GM19455 (cell line): ENCODE measurements around the gene MYRIP.

ENCODE experiments used
- ATAC-seq: cut with Tn5 transposase; IDR thresholded peaks from one replicate; pipeline ENCODE4 v1.9.1; 2021; ENCODE audit not compliant: unreplicated experiment

Gene MYRIP

DNA sequence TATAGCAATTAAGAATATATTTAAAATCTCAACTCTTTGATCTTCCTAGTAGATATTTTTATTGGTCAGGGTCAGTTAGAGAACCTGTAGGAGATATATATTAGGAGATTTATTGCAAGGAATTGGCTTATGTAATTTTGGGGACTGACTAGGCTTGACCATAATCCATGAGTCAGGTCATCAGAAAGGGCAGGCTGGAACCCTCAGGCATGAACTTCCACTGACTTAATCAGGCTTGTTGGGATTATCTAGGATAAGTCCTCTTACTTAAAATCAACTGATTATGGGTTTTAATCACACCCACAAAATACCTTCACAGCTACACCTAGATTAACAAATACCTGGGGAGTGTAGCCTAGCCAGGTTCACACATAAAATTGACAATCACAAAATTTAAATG lies 156.1 kb downstream of the MYRIP start:
- no peak for ATAC-seq

DNA sequence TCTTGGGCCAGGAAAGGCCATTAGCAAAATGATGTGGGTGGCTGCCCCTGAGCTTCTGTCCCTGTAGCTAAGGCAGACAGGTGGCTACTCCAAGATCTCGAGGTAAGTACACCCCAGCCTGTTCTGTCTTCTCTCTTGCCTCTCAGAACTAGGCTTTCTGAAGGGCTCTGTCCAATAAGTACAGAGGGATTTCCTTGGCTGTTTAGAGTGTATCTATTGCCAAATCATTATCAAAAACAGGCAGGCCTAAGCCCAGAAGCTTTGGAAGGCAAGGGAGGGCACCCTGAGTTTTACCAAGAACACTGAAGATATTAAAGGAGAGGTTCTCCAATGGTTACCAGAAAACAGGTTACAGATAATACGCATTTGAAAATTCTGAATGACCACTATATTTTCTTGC lies 156.6 kb downstream of the MYRIP start:
- no peak for ATAC-seq

DNA sequence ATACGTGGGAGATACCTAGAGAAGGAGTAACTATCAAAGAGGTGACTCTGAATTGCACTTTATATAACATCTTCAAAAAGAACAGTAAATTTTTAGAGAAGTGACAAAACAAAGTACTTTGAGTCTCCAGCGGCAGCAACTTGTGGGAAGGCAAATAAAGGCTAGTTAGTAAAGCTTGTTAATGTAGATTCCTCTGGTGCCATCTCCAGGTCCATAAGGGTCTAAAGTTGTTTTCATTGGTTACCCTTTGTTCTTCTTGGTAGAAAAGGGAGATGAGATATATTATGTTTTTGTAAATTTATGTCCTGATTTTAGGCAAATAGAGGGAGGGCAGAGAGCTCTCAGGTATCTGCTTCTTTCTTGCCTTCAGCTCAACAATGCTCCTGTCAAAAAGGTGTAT lies 161.6 kb downstream of the MYRIP start:
- no peak for ATAC-seq

DNA sequence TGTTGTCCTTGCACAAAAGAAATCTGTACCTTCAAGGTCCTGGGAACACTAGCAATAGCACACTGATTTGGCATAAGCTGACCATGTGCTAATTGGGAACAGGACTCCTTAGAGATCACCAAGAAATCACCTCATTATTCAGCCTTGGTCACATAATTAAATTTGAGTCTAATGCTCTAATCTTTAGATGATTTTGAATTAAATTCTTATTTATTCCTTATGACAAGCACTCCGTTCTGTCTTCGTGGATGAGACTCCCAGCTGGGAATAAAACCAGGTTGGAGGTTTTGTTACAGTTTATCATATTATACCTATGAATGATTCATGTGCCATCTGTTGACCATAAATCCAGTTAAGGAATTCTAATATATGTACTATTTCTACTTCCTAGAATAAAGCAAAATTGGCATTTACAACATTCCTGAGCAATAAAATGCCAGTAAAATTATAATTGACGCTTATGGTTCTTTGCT lies 162.2 kb downstream of the MYRIP start:
- ATAC-seq: no peak

DNA sequence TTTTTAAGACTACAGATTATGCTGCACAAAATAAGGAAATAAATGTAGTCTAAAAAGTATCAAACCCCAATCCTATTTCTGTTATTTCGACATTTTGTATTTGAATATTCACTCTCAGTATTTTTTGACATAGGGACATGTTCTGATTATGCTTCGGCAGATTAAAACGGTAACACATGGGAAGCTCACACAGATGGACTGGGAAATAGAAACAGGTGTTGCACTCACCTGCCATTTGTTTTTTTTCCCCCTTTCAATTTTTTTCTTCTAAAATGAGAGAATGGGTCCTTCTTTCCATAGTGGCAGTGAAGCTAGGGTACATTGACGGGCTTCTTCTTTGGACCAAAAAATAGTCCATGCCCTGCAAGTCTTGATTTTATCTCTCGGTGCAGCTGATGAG lies 163.1 kb downstream of the MYRIP start:
- ATAC-seq: no peak

DNA sequence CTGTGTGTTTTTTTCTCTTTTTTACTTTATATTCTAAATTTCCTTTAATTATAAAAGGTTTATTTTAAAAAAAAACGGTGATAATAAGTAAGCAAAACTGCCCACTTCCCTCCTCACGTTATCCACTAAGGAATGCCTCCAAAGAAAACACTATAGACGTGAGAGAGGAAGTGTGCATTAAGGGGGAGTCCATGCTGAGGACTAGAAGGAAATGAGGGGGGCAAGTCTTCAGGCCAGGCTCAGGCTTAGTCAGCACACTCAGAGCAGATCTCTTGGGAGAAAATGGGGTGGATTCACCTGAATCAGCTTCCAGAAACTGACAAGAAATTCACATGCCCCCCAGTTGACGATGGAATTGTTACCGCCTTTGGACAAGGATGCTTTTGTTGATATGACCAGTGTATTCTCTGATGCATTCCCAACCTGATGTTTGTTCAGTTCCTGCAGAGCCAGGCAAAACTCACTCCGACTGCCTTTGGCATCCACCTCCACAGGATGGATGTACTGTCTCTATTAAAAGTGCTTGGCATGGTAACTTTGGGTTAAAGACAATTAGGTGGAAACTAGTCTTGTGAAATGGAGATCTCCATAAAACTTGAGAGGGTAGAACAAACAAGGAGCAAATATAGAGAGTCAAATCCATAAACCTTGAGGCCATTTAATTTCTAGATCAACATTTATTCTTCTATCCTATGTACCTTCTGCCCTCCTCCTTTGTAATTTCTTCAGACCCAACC lies 167.8 kb downstream of the MYRIP start:
- ATAC-seq: no peak

DNA sequence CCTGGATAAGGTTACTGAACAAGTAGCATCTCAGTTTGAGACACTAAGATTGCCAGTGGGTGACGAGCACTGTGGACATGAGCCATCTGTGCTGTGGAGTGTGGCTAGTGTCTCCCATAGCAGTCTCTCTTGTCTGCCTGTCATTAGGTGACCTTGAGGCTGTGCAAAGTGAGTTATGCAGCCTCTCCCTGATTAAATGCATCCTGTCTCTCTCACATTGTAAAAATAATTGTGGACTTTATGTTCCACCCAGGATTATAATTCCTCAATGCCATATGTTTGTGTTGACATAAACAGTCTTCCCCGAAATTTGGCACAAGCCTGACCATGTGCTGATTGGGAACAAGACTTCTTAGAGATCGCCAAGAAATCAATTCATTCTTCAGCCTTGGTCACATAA lies 168.9 kb downstream of the MYRIP start:
- no peak for ATAC-seq

DNA sequence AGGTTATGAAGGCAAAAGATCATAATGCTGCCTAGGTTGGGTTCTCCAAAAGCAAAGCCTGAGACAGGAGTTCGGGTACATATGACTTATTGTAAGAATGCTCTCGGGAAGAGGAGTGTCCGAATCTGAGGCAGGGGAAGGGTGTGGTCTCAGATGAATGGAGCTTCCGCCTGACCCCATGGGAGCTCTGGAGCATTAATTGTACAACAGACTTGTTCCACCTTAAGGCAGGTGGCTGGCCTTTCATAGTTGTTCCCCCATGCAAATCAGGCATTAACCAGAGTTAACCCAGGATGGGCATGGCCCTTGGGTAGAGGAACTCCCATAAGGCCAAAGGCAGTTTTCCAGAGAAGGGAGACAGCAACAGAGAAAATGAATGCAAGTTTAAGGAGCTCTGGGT lies 170.6 kb downstream of the MYRIP start:
- no peak for ATAC-seq

DNA sequence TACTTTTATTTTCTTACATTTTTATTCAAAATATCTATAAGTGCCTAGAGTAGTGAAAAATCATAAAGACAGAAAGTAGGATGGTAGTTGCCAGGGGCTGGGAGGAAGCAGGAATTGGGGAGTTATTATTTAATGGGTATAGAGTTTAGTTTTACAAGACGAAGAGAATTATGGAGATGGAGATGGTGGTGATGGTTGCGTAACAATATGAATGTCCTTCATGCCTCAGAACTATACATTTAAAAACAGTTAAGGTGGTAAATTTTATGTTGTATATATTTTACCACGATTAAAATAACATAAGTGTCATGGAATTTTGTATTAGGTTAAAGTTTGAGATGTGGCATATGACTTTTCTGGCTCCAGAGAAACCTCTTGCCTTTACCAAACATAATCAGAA lies 171.4 kb downstream of the MYRIP start:
- ATAC-seq: no peak

DNA sequence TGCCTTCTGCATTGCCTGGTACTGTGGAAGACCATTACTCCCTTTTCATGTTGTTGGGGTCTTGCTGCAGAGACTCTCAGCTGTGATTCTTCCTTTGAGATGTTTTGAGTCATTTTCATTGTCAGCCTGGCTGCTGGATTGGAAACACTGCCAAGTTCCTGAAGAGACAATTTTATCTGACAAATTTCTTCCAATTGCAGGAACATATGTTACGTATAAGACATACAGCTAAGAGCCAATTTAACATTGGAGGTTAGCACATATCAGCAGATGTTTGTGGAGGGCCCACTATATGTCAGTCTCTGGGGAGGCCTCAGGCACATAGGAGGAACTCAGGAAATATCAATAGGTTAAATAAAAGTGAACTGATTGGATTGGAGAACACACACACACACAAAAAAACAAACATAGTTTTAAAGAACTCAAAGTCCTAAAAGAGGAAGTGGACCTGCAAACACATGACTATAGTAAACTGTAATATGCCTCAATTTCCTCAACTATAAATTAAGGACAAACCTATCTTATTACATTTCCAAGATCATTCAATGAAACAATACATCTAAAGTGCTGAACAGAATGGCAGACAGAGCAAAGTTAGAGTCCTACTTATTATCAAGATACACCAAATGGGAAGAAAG lies 172.3 kb downstream of the MYRIP start:
- ATAC-seq: no peak

DNA sequence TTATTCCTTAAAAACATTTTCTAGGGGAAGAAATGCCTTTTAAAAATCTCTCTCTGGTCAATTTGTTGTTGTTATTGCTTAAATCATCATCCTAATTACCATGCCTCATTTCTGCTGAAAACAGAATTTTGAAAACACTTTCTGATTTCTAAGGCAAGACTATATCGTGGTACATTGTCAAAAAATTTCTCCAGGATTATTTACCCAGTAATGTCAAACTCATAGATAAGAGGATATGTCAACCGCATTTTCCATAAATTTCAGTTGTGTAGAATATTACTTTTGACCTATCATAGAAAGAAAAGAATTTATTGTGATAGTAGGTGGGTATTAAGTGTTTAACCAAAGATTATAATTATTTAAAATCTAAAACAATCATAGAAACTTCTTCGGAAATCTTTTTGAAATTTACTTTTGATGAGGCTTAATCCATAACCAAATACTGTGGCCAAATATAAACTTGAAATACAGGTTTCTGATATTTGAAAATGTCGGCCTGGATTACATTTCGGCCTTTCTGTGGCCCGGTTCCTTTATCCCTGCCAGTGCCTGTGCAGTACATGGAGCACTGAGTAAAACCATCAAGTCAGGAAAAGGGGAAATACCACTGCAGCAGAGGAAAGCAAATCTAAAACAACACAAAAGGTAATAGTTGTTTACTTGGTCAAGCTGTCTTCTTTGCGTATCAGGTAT lies 173.4 kb downstream of the MYRIP start:
- no peak for ATAC-seq

DNA sequence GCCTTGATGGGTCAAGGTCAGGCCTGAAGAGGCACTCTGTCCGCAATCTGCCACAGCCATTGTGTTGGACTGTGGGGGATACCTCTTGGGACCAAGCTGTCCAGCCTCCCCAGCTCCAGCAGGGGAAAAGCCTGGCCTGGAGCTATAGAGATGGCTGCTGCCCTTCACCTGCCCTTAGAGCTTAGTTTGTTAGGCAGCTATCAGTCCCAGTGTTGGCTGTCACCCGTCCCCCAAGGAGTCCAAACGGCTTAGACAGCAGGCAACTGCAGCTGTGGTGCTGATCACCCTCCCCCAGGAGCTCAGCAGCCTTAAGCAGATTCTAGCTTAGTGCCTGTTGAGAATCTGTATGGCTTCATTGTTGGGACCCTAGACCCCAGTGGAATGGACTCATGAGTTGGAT lies 180.3 kb downstream of the MYRIP start:
- no peak for ATAC-seq

DNA sequence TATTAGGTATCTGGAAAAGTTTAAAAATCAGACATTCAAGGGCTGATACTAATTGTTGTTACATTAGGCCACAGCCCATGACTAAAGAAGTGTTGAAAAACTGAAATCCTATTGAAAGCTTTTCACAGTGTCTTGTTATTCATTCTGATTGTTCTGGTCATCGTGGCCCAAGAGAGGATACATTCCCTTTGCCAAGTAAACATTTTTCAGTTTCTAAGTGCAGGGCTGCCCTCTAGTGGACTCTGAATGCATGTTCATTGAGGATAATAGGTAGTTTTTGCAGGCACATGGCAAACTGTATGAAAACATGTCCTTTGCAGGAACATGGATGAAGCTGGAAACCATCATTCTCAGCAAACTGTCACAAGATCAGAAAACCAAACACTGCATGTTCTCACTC lies 181.1 kb downstream of the MYRIP start:
- ATAC-seq: no peak

DNA sequence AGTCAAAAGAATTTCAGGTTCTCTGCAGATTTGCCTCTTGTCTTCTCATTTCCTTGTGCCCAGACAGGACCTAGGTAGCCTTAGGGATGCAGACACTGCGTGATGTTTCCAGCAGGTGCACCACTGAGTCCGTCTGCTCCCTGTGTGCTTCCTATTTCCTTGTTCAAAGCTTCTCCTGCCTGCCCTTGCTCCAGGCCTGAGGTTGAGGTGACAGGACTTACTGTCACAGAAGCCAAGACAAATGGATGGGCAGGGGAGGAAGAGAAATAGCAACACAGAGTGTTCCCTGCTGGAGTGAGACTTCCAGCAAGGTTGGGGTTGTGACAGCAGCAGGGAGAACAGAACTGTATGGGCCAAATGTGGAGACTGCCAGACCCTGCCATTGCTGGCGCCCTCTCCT lies 199.4 kb downstream of the MYRIP start:
- no peak for ATAC-seq

DNA sequence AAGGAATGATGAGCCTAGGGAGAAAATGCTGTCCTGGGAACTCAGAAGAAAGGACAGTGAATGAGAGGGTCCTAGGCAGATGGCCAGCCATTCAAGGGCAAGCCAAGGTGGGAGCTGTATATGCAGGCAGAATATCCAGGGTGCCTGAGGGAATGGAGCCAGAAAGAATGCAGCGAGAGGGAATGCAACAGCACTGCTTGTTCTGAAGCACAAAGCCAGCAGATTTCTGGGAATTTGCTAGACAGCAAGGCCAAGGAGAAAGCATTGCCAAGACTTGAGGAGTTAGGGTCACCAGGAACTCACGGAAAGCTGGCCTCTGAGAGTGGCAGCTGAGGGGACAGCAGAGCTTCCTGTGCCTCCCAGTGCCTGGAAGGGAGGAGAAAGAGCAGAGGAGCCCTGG lies 200.6 kb downstream of the MYRIP start:
- ATAC-seq: no peak

DNA sequence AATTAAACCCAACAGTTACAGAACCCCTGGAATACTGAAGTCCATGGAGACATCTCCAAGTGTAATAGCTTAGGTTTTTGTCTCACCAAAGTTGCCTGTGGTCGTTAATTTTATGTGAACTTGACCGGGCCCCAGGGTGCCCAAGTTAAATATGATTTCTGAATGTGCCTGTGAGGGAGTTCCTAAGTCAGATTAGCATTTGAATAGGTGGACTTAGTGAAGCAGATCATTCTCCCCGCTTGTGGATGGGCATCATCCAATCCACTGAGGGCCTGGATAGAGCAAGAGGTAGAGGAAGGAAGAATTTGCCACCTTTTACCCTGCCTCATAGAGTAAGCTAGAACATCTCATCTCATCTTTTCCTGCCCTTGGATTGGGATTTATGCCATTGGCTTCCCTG lies 203.0 kb downstream of the MYRIP start:
- ATAC-seq: no peak

DNA sequence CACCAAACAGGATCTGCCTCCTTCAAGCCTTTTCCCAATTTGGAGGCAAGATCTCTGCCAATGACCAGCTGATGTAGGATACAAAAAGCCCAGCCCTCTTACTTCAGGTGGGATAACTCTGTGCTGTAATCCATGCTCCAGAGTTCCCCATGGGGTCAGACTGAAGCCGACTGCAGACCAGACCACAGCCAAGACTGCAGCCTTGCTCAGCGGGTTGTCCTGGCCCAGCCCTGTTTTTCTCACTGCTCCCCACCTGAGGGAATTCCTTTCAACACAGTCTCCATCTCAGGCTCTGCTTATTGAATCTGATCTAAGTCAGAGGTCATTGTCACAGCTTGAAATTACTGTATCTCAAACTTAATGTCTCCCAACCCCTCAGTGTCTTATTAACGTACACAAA lies 207.0 kb downstream of the MYRIP start:
- ATAC-seq: no peak

DNA sequence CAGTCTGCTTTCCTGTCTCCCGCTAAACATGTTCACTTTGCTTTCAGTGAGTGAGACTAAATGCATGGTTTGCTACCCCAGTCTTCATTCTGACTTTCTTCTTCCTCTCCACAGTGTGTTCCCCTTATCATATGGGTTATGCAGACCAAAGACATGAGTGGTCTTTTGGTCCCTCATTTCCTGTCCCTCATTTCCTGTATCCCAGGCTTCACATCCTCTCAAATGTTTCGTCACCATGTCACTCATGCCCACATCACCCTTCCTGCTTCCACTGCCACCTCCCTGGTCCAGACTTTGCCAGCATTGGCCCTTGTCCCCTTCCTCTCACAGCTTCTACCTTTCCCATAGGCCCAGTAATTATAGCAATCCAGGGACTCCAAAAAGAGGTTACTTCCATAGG lies 209.0 kb downstream of the MYRIP start:
- no peak for ATAC-seq

DNA sequence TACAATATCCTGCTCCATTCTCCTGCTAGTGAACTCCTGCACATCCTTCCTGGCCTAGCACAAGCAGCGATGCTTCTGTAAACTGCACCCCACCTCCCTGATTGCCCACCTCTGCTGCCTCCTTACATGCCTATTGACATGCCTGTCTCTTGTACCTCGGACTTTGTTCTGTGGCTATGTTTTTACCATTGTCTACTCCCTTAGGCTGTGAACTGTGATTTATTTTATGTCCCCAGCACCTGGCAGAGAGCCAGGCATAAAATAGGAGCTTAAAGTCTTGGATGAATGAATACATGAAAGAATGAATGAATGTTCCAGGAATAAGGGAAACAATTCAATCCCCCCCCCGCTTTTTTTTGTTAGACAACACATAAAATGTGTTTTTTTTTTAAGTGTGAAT lies 210.0 kb downstream of the MYRIP start:
- no peak for ATAC-seq

DNA sequence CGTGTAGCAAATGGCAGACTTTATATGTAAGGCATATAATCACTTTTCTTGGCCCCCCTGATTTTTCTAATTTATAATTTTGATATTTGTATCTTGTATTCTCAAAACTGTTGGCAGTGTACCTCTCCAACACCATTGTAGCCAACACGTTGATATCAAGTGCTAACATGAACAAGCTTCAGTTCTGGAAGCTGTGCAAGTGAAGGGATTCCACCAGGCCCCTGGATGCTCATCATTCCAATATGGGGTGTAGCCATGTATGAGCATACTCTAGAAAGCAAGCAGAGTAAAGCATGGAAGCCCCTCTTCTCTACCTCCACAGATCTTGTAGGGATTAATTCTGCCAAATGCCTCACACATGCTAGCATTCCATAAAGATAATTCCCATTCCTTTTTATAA lies 211.3 kb downstream of the MYRIP start:
- ATAC-seq: no peak

DNA sequence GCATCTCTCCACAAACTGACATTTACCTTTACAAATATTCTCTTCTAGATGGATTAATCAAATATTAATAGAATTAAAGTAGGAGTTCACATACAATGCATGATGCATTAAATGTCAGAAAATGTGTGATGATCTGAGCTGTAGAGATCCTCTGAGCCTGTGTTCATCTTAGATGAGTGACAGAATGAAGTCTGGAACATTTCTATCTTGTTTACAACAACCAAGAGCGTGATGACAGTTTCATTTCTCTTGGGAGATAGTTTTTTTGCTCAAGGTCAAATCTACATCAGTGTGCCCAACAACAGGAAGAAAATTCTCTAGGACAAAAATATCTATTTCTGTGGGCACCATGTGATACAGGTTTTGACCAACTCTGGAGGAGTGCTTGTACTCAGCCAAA lies 211.9 kb downstream of the MYRIP start:
- no peak for ATAC-seq

DNA sequence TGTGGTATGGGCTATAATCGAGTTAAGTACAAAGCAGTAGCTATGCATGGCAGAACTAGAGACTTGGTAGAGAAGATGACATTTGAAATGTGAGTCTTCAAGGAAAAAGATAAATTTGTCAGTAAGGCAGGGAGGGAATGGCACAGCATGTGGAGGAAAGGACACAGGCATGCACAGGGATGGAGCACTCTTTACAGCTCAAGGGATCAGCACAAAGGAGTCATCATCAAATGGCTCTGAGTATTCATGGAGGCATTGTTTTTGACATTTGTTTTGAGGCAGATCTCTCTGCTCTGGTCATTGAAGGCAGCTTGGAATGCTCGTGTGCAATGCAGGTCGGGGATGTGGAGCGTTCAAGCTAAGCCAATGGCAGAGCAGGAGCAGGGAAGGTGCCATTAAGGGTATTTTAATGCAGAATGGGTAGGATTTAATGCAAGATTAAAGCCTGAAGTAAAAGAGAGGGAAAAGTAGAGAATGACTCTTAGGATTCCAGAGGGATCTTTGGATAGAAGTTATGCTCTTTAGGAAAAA lies 213.0 kb downstream of the MYRIP start:
- no peak for ATAC-seq
